Measurements from ENCODE around the gene DAGLA.
A peak's percentile ranks its signal among the peaks of the same experiment; 100 is the strongest.

DAGLA gene

DNA sequence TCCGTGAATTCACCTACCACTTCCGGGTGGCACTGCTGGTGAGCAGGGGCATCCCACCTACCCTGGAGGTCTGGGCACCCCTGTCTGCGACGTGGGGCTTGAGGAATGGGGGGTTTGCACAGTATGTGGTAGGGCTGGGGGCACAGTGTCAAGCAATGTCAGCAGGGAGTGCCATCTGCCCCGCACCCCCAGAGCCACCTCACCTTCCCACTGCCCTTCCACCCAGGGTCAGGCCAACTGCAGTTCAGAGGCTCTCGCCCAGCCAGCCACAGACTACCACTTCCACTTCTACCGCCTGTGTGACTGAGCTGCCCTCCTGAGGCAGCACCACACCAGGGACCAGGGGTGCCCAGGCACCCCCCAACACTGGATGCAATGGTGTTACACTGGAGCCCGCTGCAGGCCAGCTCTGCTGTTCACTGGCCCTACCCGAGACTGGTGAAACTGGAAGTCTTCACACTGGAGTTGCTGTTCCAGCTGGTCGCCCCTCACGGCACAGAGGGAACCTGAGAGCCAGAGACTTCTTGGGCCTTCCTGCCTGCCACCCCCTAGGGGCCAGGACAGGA, 105.7 kb downstream of the DAGLA start:
- no peak for DNase-seq

DNA sequence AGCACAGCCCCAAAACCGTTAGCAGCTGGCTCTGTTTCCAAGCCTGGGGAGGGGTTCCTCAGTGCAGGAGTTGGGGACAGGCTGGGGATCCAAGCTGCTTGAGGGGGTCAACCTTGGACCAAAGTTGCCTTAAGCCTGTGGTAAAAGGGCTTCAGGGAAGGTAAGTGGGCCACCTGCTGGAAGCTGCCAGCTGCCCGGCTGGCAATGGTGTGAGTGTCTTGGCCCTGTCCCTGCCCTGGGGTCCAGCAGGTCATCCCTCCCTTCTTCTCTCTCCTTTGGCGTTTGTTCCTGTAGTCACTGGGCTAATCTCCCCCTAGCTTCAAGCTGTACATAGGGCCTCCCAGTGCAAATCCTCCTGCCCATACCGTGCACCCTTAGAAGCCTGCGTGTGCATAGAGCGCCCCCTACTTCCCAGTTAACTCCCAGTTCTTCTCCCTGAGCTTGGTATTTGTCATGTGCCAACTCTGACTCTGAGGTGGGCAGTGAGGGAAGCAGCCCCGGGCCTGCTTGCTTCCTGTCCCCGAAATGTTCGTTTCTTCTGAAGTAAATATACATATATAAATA, 107.8 kb downstream of the DAGLA start:
- DNase-seq, result peak; percentile 56

GRCh38 chr11:61791737-61792309, 111.6 kb downstream of the DAGLA start:
- DNase-seq, result peak; percentile 87

DNA sequence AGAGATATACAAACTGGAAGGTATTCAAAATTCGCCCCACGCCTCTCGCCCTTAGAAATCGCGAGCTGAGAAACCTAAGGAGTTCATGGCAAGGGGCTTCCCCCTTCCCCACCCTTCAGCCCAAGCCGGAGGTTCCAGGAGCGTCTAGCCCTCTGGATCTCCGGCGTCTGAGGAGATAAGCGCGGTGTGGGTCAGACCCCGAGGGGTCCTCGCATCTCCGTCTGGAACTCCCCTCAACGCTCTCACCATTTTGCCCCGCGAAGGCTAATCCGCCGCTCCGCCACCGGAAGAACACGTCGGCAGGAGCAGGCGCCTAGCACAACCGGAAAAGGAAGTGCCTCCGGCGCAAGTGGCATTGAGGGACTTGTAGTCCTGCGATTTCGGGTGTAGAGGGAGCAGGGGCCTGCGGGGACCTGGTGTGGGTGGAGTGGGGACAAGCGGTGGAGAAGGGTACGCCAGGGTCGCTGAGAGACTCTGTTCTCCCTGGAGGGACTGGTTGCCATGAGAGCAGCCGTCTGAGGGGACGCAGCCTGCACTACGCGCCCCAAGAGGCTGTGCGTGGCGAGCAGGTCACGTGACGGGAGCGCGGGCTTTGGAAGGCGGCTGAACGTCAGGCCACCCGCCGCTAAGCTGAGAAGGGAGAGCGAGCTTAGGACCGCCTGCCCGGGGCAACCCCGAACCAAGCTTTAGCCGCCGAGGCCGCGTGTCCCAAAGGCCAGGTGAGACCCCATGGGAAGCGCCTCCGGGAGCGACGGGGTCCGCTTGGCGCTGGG, 112.3 kb downstream of the DAGLA start, which contains the start of the genes FEN1 and TMEM258:
Gene FEN1, plus strand, starts transcription at position 602 of the 773 bp plus-strand sequence. CDS start 2,451 bp downstream, outside the sequence.
Gene TMEM258, minus strand, starts transcription at position 290 of the 773 bp plus-strand sequence. Its CDS starts 41 bp downstream, at position 249.
- DNase-seq, result peak; percentile 93

DNA sequence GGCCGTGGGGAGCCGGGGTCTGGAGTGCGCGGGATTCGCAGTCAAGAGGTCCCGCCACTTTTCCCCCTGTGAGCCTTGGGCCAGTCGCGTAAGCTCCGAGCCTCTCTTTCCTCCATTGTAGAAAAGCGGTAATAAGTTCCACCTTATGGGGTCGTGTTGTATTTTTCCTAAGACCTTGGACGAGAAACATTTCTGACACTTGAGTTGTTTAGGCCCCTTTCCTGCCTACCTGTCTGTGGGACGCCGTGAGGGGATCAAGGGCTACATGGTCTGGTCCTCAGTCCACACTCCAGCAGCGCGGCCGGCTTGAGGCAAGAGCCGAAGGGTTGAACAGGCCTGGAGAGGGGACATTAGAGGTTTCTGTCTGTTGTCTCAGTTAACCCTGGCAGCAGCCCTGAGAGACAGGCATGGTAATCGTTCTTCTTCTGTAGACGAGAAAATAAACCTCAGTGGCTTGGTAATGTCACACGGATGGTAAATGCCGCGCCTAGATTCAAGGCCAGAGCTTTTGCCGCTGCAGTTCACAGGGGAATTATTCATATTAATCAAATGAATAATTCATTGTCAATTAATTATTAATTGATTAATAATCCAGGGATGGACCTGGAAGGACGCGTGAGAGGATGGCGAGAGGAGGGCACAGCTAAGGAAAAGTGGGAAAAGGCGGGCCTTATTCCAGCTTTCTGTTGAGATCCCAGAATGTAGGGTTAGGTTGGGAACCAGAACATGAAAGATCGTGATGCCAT, 113.1 kb downstream of the DAGLA start:
- no peak for DNase-seq

GRCh38 chr11:61793829-61794204, 113.6 kb downstream of the DAGLA start:
- DNase-seq, result no peak

DNA sequence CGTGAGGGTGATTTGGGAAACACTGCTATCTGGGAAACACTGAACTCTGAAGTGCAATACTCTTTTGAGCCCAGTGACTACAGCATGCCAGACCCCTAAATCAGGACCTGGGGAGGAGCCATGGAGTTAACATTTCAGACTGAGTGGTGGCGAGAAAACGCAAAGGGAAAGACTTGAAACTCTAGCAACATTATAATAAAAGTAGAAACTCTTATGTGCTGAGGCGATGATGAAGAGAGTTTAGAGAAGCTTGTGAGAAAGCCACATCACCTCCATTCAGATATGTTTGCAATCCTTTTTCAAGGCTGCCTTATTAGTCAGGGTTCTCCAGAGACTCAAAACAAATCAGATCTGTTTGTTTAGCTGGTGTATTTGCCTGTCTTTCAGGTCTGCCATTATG, 114.4 kb downstream of the DAGLA start:
- DNase-seq, result no peak

DNA sequence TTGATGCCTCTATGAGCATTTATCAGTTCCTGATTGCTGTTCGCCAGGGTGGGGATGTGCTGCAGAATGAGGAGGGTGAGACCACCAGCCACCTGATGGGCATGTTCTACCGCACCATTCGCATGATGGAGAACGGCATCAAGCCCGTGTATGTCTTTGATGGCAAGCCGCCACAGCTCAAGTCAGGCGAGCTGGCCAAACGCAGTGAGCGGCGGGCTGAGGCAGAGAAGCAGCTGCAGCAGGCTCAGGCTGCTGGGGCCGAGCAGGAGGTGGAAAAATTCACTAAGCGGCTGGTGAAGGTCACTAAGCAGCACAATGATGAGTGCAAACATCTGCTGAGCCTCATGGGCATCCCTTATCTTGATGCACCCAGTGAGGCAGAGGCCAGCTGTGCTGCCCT, 115.3 kb downstream of the DAGLA start:
- no peak for DNase-seq

DNA sequence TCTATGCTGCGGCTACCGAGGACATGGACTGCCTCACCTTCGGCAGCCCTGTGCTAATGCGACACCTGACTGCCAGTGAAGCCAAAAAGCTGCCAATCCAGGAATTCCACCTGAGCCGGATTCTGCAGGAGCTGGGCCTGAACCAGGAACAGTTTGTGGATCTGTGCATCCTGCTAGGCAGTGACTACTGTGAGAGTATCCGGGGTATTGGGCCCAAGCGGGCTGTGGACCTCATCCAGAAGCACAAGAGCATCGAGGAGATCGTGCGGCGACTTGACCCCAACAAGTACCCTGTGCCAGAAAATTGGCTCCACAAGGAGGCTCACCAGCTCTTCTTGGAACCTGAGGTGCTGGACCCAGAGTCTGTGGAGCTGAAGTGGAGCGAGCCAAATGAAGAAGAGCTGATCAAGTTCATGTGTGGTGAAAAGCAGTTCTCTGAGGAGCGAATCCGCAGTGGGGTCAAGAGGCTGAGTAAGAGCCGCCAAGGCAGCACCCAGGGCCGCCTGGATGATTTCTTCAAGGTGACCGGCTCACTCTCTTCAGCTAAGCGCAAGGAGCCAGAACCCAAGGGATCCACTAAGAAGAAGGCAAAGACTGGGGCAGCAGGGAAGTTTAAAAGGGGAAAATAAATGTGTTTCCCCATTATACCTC, 115.8 kb downstream of the DAGLA start:
- no peak for DNase-seq

Data from fibroblast of skin of right quadriceps (primary cell).